Ishikawa (cell line): ENCODE results near the gene ARMC7.

ENCODE experiments used
- EP300 ChIP-seq: IDR thresholded peaks from 2 replicates; pipeline ENCODE4 v1.6.1; 2012; ENCODE audit warnings: borderline replicate concordance
- MAX ChIP-seq: IDR thresholded peaks from 2 replicates; pipeline ENCODE4 v1.6.1; 2012
- RAD21 ChIP-seq: IDR thresholded peaks from 2 replicates; pipeline ENCODE4 v1.6.1; 2012; ENCODE audit warnings: low read depth
- REST ChIP-seq: IDR thresholded peaks from 2 replicates; pipeline ENCODE4 v1.6.1; 2012; ENCODE audit warnings: low read depth, mild to moderate bottlenecking
- TAF1 ChIP-seq: IDR thresholded peaks from 2 replicates; pipeline ENCODE4 v1.6.1; 2012; ENCODE audit warnings: low read depth, mild to moderate bottlenecking
- USF1 ChIP-seq: IDR thresholded peaks from 2 replicates; pipeline ENCODE4 v1.6.1; 2012

GRCh38 chr17:75144816-75145512, 35.2 kb downstream of the ARMC7 start:
- no peak for TF ChIP-seq MAX
- no peak for TF ChIP-seq USF1
- no peak for TF ChIP-seq REST
- no peak for TF ChIP-seq EP300
- TF ChIP-seq RAD21 = no peak
- TF ChIP-seq TAF1 = no peak
